Endothelial cell of umbilical vein (primary cell): ENCODE data around the gene TBX2. TPM values are rescaled to one million over a fixed set of nuclear protein-coding genes. Genes with fewer than 3 reads are reported as not detected.

Source experiments
- BruUV-seq: library from RNA; stranded (reverse); fragments of 400-500 nt; replicated peaks from 2 replicates; lab custom pipeline; 2021; lab: Mats Ljungman, UMichigan
- CTCF ChIA-PET: fragments of 300-600, 350-600 bp; sonication (Branson Sonifier 250); formaldehyde crosslinking; loops from one replicate; lab custom pipeline; 2021; ENCODE audit warnings: antibody characterized with exemption, inconsistent platforms; lab: Charles Lee
- POLR2A ChIA-PET: fragments of 300-600, 350-600 bp; sonication (Branson Sonifier 250); formaldehyde crosslinking; loops from one replicate; lab custom pipeline; 2021; ENCODE audit warnings: antibody characterized with exemption, inconsistent platforms; lab: Charles Lee
- DNase-seq: peaks from one replicate; pipeline ENCODE4 v3.0.0-alpha.2; 2011; ENCODE audit warnings: low read depth, low spot score
- FAIRE-seq: peaks from 2 replicates; lab custom pipeline; 2011; peaks lifted over from hg19 to GRCh38; lab: Jason Lieb, UNC
- H2AFZ ChIP-seq: 2 replicates; pipeline ENCODE4 v1.6.0; 2012; ENCODE audit warnings: low read depth, low read length, control low read depth, inconsistent platforms
- H3K27ac ChIP-seq: 2 replicates; pipeline ENCODE4 v1.5.1; 2011; ENCODE audit warnings: low read depth, mild to moderate bottlenecking, control low read depth, low read length, moderate library complexity; ENCODE audit not compliant: insufficient read depth
- H3K27me3 ChIP-seq, 2 experiments: 2 replicates each; pipeline versions ENCODE4 v1.6.0 to v1.6.1; 2011; ENCODE audit warnings: low read length in 2 of 2, mixed read lengths in 1 of 2; ENCODE audit not compliant: control insufficient read depth in 2 of 2, insufficient read depth in 2 of 2
- H3K36me3 ChIP-seq, 2 experiments: 2 replicates in 1 of 2; 3 replicates in 1 of 2; pipeline ENCODE4 v1.5.1; 2011; ENCODE audit warnings: low read length in 2 of 2, mild to moderate bottlenecking in 1 of 2, moderate library complexity in 1 of 2; ENCODE audit not compliant: control insufficient read depth in 2 of 2, insufficient read depth in 2 of 2; ENCODE audit errors: extremely low read depth in 1 of 2
- H3K4me1 ChIP-seq: 3 replicates; pipeline ENCODE4 v1.5.1; 2011; ENCODE audit warnings: mild to moderate bottlenecking, low read length; ENCODE audit not compliant: control insufficient read depth, insufficient read depth; ENCODE audit errors: extremely low read depth
- H3K4me2 ChIP-seq: 2 replicates; pipeline ENCODE4 v1.6.1; 2011; ENCODE audit warnings: low read length, control low read depth, mixed read lengths; ENCODE audit not compliant: insufficient read depth
- H3K4me3 ChIP-seq, 3 experiments: fragments of 200-600 bp in 1 of 3; sonication (generic), shearing (Covaris generic) in 1 of 3; replicated peaks in 1 of 3; 2 replicates each; pipeline ENCODE4 v1.5.1; 2011 to 2016; ENCODE audit warnings: control low read depth in 3 of 3, low read length in 3 of 3, mild to moderate bottlenecking in 2 of 3, inconsistent platforms in 1 of 3, low read depth in 1 of 3, moderate library complexity in 1 of 3; ENCODE audit not compliant: insufficient read depth in 1 of 3
- H3K79me2 ChIP-seq: 2 replicates; pipeline ENCODE4 v1.6.0; 2012; ENCODE audit warnings: low read length, inconsistent platforms; ENCODE audit not compliant: control insufficient read depth, insufficient read depth
- H3K9ac ChIP-seq: replicated peaks from 2 replicates; pipeline ENCODE3; 2011; ENCODE audit warnings: low read length, control low read depth; ENCODE audit not compliant: insufficient read depth; ENCODE audit errors: extremely low read depth
- H3K9me1 ChIP-seq: replicated peaks from 3 replicates; pipeline ENCODE4 v1.6.0; 2011; ENCODE audit warnings: mild to moderate bottlenecking, low read length; ENCODE audit not compliant: control insufficient read depth, insufficient read depth; ENCODE audit errors: extremely low read depth
- H3K9me3 ChIP-seq: replicated peaks from 2 replicates; pipeline ENCODE4 v1.5.1; 2012; ENCODE audit warnings: low read length, inconsistent platforms; ENCODE audit not compliant: control insufficient read depth, insufficient read depth
- H4K20me1 ChIP-seq: replicated peaks from 2 replicates; pipeline ENCODE3; 2011; ENCODE audit warnings: mild to moderate bottlenecking, low read length; ENCODE audit not compliant: control insufficient read depth, insufficient read depth; ENCODE audit errors: extremely low read depth
- CTCF ChIP-seq, 2 donors: IDR thresholded peaks; 1 replicate in 1 of 2; 2 replicates in 1 of 2; pipeline ENCODE4 v1.5.1; 2011; ENCODE audit warnings: low read length in 2 of 2, mild to moderate bottlenecking in 2 of 2, moderate library complexity in 2 of 2, control low read depth in 1 of 2, inconsistent platforms in 1 of 2, low read depth in 1 of 2; ENCODE audit not compliant: insufficient read depth in 1 of 2; ENCODE audit errors: extremely low read depth in 1 of 2
- EZH2 ChIP-seq: IDR thresholded peaks from 2 replicates; pipeline ENCODE4 v1.6.1; 2012; ENCODE audit warnings: borderline replicate concordance, low read depth, mild to moderate bottlenecking, moderate library complexity, low read length, inconsistent platforms; ENCODE audit not compliant: severe bottlenecking
- FOS ChIP-seq: IDR thresholded peaks from 2 replicates; pipeline ENCODE4 v1.6.1; 2011; ENCODE audit warnings: mild to moderate bottlenecking, low read length, moderate library complexity, borderline replicate concordance; ENCODE audit not compliant: insufficient read depth
- GATA2 ChIP-seq: IDR thresholded peaks from 2 replicates; pipeline ENCODE4 v1.7.0; 2011; ENCODE audit warnings: low read depth, mild to moderate bottlenecking, moderate library complexity, mixed read lengths, low read length; ENCODE audit not compliant: insufficient read length, insufficient read depth
- JUN ChIP-seq: IDR thresholded peaks from 2 replicates; pipeline ENCODE4 v1.6.1; 2011; ENCODE audit warnings: borderline replicate concordance, low read depth; ENCODE audit not compliant: insufficient read length, insufficient read depth
- MAX ChIP-seq: IDR thresholded peaks from 2 replicates; pipeline ENCODE4 v1.6.1; 2011; ENCODE audit not compliant: insufficient read depth, insufficient read length
- MYC ChIP-seq: IDR thresholded peaks from one replicate; pipeline ENCODE4 v1.6.1; 2011; ENCODE audit warnings: mild to moderate bottlenecking, low read depth, low read length
- POLR2A ChIP-seq: IDR thresholded peaks from 2 replicates; pipeline ENCODE4 v1.6.1; 2012; ENCODE audit warnings: low read depth, mild to moderate bottlenecking, control low read depth, low read length
- POLR2AphosphoS5 ChIP-seq: IDR thresholded peaks from 2 replicates; pipeline ENCODE4 v1.6.1; 2012; ENCODE audit warnings: low read depth, mild to moderate bottlenecking, control low read depth, low read length, moderate library complexity; ENCODE audit not compliant: insufficient read depth
- dilution Hi-C: fragments of 300-500 bp; cut with MboI; formaldehyde crosslinking; loops from one replicate; pipeline ENCODE4 v1.15.0; 2019; ENCODE audit warnings: low sequenced_read_pairs; ENCODE audit not compliant: extremely low pct_ligation_motif_present
- intact Hi-C: fragments of 100-400 bp; cut with micrococcal nuclease; formaldehyde crosslinking; loops from one replicate; pipeline ENCODE4 v1.10.0; 2022
- polyA plus RNA-seq, 4 experiments: library from polyadenylated mRNA; depleted of rRNA in 3 of 4; stranded (reverse) in 3 of 4; unstranded in 1 of 4; fragments of >200 nt; gene quantifications; 2 replicates each; pipeline versions ENCODE4 v1.2.1 to v1.2.3, GENCODE V29; 2011 to 2012; ENCODE audit warnings: missing spikeins in 1 of 4
- total RNA-seq: library from RNA; stranded (reverse); gene quantifications from 2 replicates; pipeline ENCODE4 v1.2.3, GENCODE V29; 2021

Gene TBX2
- total and polyA plus RNA-seq, 2 donors (not counting 3 experiments of a cell fraction or from before 2014, with no cell fraction given) = not detected

GRCh38 chr17:61414141-61414935, 14.7 kb downstream of the TBX2 start:
- Histone ChIP-seq H3K4me3 (no peak overlapping the region), H3K27me3 (peaks cover 18 to 19% of the 10 kb centered on the region in 2 experiments), H3K9me3 (no peaks in the 10 kb centered on the region), H3K36me3 (no peaks in the 10 kb centered on the region), H3K79me2 (no peaks in the 10 kb centered on the region), H3K4me2 (no peak overlapping the region), H3K27ac (no peak overlapping the region), H3K9me1 (no peaks in the 10 kb centered on the region), H2AFZ (no peak overlapping the region), H3K9ac (no peak overlapping the region), H4K20me1 (no peaks in the 10 kb centered on the region), H3K4me1 (peaks cover 14% of the 10 kb centered on the region)
- DNase-seq = no peak
- no peak for FAIRE-seq
- no peak for TF ChIP-seq MYC
- no peak for TF ChIP-seq POLR2A
- TF ChIP-seq POLR2AphosphoS5 = no peak
- no peak for TF ChIP-seq EZH2
- TF ChIP-seq GATA2 = no peak
- no peak for TF ChIP-seq FOS
- TF ChIP-seq CTCF (IDR thresholded peaks at IDR 0.05; ENCODE audit: extremely low read depth in 1 of 2, insufficient read depth in 1 of 2, low read depth in 1 of 2, low read length in 2 of 2) = no peak
- no peak for TF ChIP-seq JUN
- no peak for TF ChIP-seq MAX
- intact Hi-C loops = loop anchor here (2.0 kb wide), 1 partner anchor 38 kb away; the partner anchor contains the start of gene TBX4
- CTCF ChIA-PET = interaction anchor here (1.3 to 6.4 kb wide), 5 partner anchors 135 to 694 kb away, joined by 3 to 87 read pairs (median 53); no protein-coding TSS in a partner anchor
- dilution Hi-C loops = no loop called here
- BruUV-seq = no TSS peak
- POLR2A ChIA-PET = no interaction called here
